Kidney epithelial cell (primary cell): ENCODE data around the gene TNN. TPM values are rescaled to one million over a fixed set of nuclear protein-coding genes. Genes with fewer than 3 reads are reported as not detected.
"Not testable (repeated sequence)": the region's sequence is repeated elsewhere in the genome, so short reads cannot be mapped to it uniquely, and the experiment has no call there.

ENCODE experiments used
- DNase-seq: peaks from one replicate; pipeline ENCODE4 v3.0.0-alpha.2; 2010; ENCODE audit warnings: low read depth
- H3K27me3 ChIP-seq: 2 replicates; pipeline ENCODE4 v1.6.0; 2011; ENCODE audit warnings: low read length; ENCODE audit not compliant: control insufficient read depth, insufficient read depth
- H3K36me3 ChIP-seq: 2 replicates; pipeline ENCODE4 v1.5.1; 2011; ENCODE audit warnings: low read length; ENCODE audit not compliant: control insufficient read depth, insufficient read depth
- H3K4me3 ChIP-seq: 2 replicates; pipeline ENCODE4 v1.5.1; 2011; ENCODE audit warnings: low read depth, mild to moderate bottlenecking, control low read depth, low read length
- CTCF ChIP-seq: IDR thresholded peaks from 2 replicates; pipeline ENCODE4 v1.5.1; 2011; ENCODE audit warnings: mild to moderate bottlenecking, moderate library complexity, low read length, control low read depth, inconsistent platforms; ENCODE audit not compliant: insufficient read depth, poor library complexity, severe bottlenecking
- total RNA-seq: library from RNA; depleted of rRNA; stranded (reverse); fragments of >200 nt; gene quantifications from 2 replicates; pipeline ENCODE4 v1.2.3, GENCODE V29; 2015

TNN gene
- total RNA-seq, 1 donor from 2014 or later: not detected

- H3K36me3 ChIP-seq: no peaks in the 10 kb centered on the region
- TF ChIP-seq CTCF: no peak
- no peak overlapping the region for H3K4me3 ChIP-seq
- H3K27me3 ChIP-seq: no peaks in the 10 kb centered on the region
- no peak for DNase-seq
Measured at GRCh38 chr1:175042650-175043049, 25.0 kb upstream of the TNN start.

GRCh38 chr1:175043824-175044223 is 23.8 kb upstream of the TNN start:
- Histone ChIP-seq H3K4me3 (no peak overlapping the region), H3K36me3 (no peaks in the 10 kb centered on the region), H3K27me3 (no peaks in the 10 kb centered on the region)
- DNase-seq: no peak
- TF ChIP-seq CTCF: no peak

GRCh38 chr1:175044591-175044990 is 23.0 kb upstream of the TNN start:
- H3K4me3 ChIP-seq, H3K36me3 ChIP-seq, DNase-seq, H3K27me3 ChIP-seq: not testable (repeated sequence)

GRCh38 chr1:175045097-175045496 is 22.5 kb upstream of the TNN start:
- TF ChIP-seq CTCF: no peak
- DNase-seq: no peak
- no peak overlapping the region for H3K4me3 ChIP-seq
- no peaks in the 10 kb centered on the region for H3K36me3 ChIP-seq
- no peaks in the 10 kb centered on the region for H3K27me3 ChIP-seq

- TF ChIP-seq CTCF: no peak
- Histone ChIP-seq H3K36me3 (no peaks in the 10 kb centered on the region), H3K4me3 (no peak overlapping the region), H3K27me3 (no peaks in the 10 kb centered on the region)
- DNase-seq: no peak
Measured at GRCh38 chr1:175045519-175045918, 22.1 kb upstream of the TNN start.

GRCh38 chr1:175050992-175051391 is 16.6 kb upstream of the TNN start:
- no peaks in the 10 kb centered on the region for H3K36me3 ChIP-seq
- TF ChIP-seq CTCF: no peak
- H3K27me3 ChIP-seq: no peaks in the 10 kb centered on the region
- no peak overlapping the region for H3K4me3 ChIP-seq
- DNase-seq: no peak
